ENCODE measurements around the gene LRRC32. TPM values are rescaled to one million over a fixed set of nuclear protein-coding genes. Genes with fewer than 3 reads are reported as not detected.

LRRC32 gene
- total RNA-seq, 1 donor from 2014 or later, result 5.5 TPM

- peak overlapping the region; percentile 92 for H3K27ac Mint-ChIP-seq
- H3K4me1 Mint-ChIP-seq (ENCODE audit: low read depth), result peaks cover 51% of the 10 kb centered on the region
- DNase-seq (ENCODE audit: low spot score), result no peak
- peak overlapping the region; percentile 57 for H3K4me3 Mint-ChIP-seq
- H3K36me3 Mint-ChIP-seq (ENCODE audit: low read depth), result peaks cover 8% of the 10 kb centered on the region
- intact Hi-C loops (cut with micrococcal nuclease), result loop anchor here (2.0 to 10.0 kb wide), 3 partner anchors 13 to 185 kb away; partner anchors contain the start of gene EMSY
- H3K9me3 Mint-ChIP-seq, result peaks cover 16% of the 10 kb centered on the region
- H3K27me3 Mint-ChIP-seq (ENCODE audit: insufficient read depth), result peaks cover 7% of the 10 kb centered on the region
Measured at GRCh38 chr11:76629853-76630599, 40.5 kb downstream of the LRRC32 start.

DNA sequence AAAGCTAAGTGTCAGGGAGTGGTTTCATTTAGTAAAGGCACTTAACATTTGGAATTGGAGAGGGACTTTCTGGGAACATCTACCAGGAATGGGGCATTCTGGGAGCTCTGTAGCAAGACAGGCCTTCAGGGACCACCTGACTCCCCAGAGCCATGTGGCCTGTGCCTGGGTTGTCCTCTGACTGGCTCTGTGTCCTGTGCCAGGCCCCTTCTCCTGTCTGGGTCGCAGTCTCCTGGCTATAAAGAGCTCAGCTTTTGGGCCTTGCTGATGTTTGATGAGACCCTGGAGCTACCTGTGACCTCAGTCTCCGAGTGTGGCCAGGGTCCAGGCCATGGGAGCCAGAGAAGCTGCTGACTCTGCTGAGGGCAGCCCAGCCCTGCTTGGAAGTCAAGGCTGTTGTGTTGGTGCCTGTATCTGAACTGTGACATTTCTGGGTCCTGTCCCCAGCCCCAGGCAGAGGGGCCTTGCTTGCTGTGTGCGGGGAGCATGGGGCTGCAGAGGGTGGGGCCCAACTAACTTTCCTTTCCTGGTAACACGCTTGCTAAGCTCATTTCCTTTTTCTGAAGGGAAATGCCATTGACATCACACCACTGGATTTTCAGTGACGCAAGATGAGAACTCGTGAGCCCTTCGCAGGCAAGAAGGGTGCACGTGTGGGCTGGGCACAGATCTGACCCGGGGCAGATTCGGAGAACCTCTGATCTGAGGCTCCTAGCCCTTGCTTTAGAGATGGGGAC, 41.3 kb downstream of the LRRC32 start:
- DNase-seq (ENCODE audit: low spot score), result peak; percentile 40
- peak overlapping the region; percentile 92 for H3K27ac Mint-ChIP-seq
- H3K4me1 Mint-ChIP-seq (ENCODE audit: low read depth), result peaks cover 51% of the 10 kb centered on the region
- H3K4me3 Mint-ChIP-seq, result peak overlapping the region; percentile 57
- peaks cover 7% of the 10 kb centered on the region for H3K27me3 Mint-ChIP-seq (ENCODE audit: insufficient read depth)
- intact Hi-C loops (cut with micrococcal nuclease), result loop anchor here (2.0 to 10.0 kb wide), 3 partner anchors 14 to 184 kb away; partner anchors contain the start of gene EMSY
- peaks cover 8% of the 10 kb centered on the region for H3K36me3 Mint-ChIP-seq (ENCODE audit: low read depth)
- H3K9me3 Mint-ChIP-seq, result peaks cover 16% of the 10 kb centered on the region

DNA sequence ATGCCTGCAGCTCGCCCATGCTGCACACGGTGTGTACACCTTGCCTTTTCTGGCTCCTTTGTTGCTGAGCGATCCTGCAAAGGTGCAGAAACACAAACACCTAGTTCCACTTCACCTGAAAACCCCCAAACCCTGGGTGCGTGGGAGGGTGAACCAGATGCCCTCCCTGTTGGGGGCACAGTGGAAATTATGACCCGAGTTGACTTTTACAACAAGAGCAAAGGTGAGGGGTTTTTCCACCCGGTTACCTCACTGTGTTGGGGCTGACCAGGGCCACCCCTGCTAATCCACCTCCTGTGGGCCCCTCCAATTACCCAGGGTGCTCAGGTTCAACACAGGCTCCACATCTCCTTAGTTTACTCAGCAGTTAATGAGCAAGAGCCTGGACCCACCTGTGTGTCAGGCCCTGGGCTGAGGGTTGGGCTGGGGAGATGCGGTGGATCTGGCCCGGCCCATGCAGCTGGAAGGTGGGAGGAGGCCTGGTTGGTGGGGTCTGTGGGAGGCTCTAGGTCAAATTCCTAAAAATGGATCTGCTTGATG, 42.1 kb downstream of the LRRC32 start:
- Mint-ChIP-seq H3K4me1 (ENCODE audit: low read depth) (peaks cover 51% of the 10 kb centered on the region), H3K9me3 (peaks cover 16% of the 10 kb centered on the region), H3K27me3 (ENCODE audit: insufficient read depth) (peaks cover 5% of the 10 kb centered on the region), H3K27ac (peak overlapping the region; percentile 92), H3K36me3 (ENCODE audit: low read depth) (peaks cover 8% of the 10 kb centered on the region), H3K4me3 (peak overlapping the region; percentile 17)
- intact Hi-C loops (cut with micrococcal nuclease), result loop anchor here (2.0 to 10.0 kb wide), 3 partner anchors 14 to 184 kb away; partner anchors contain the start of gene EMSY
- no peak for DNase-seq (ENCODE audit: low spot score)

- Mint-ChIP-seq H3K4me1 (ENCODE audit: low read depth) (peaks cover 49% of the 10 kb centered on the region), H3K36me3 (ENCODE audit: low read depth) (peaks cover 8% of the 10 kb centered on the region), H3K9me3 (peaks cover 16% of the 10 kb centered on the region), H3K4me3 (peak overlapping the region; percentile 16), H3K27ac (peak overlapping the region; percentile 92), H3K27me3 (ENCODE audit: insufficient read depth) (peaks cover 8% of the 10 kb centered on the region)
- no peak for DNase-seq (ENCODE audit: low spot score)
- intact Hi-C loops (cut with micrococcal nuclease), result loop anchor here (1.0 to 10.0 kb wide), 6 partner anchors 15 to 393 kb away; partner anchors contain the start of genes EMSY and LRRC32
Measured at GRCh38 chr11:76627606-76628005, 42.9 kb downstream of the LRRC32 start.

DNA sequence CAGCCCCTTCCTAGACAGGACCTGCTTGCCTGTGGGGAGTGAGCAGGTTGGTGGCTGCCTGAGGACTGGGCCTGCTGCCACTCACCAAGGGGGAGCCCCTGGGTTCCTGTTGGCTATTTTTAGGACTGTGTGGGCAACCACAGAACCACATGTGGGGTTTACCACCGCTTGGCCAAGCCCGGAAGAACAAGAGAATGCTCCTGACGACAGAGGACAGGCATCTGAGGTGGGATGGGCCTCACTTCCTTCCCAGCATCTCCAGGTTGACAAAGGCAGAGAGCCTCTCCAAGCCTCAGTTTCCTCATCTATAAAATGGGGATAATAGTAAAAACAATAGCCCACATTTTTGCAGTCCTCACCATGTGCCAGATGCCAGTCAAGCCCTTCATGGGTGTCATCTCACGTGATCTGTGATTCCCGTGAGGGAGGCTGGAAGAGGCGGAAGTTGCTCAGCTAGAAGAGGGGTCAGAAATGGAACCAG, 43.6 kb downstream of the LRRC32 start:
- Mint-ChIP-seq H3K4me3 (peak overlapping the region; percentile 20), H3K9me3 (peaks cover 16% of the 10 kb centered on the region), H3K27me3 (ENCODE audit: insufficient read depth) (peaks cover 8% of the 10 kb centered on the region), H3K4me1 (ENCODE audit: low read depth) (peaks cover 44% of the 10 kb centered on the region), H3K27ac (peak overlapping the region; percentile 92), H3K36me3 (ENCODE audit: low read depth) (peaks cover 8% of the 10 kb centered on the region)
- intact Hi-C loops (cut with micrococcal nuclease), result loop anchor here (1.0 to 10.0 kb wide), 4 partner anchors 39 to 392 kb away; partner anchors contain the start of gene LRRC32
- peak; percentile 72 for DNase-seq (ENCODE audit: low spot score)

DNA sequence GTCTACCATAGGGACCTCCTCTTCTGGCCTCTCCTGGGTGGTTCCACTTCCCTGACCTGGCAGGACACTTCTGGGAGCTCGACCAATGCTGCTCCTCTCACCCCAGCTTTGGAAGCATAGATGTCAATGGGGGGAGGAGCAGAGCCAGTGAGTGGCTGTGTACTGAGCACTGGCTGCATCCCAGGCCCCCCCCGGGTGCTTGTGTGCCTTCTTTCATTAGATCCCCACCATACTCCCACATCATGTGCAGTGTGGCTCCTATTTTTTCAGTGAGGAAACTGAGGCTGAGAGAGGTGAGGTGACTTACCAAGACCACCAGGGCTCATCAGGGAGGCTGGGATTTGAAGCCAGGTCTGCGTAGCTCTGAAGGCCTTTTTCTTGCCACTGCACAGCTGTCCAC, 44.3 kb downstream of the LRRC32 start:
- peaks cover 42% of the 10 kb centered on the region for H3K4me1 Mint-ChIP-seq (ENCODE audit: low read depth)
- H3K27me3 Mint-ChIP-seq (ENCODE audit: insufficient read depth), result peaks cover 12% of the 10 kb centered on the region
- H3K27ac Mint-ChIP-seq, result no peak overlapping the region
- intact Hi-C loops (cut with micrococcal nuclease), result loop anchor here (2.0 to 10.0 kb wide), 2 partner anchors 179 to 391 kb away; no protein-coding TSS in a partner anchor
- H3K9me3 Mint-ChIP-seq, result peaks cover 16% of the 10 kb centered on the region
- H3K36me3 Mint-ChIP-seq (ENCODE audit: low read depth), result peaks cover 8% of the 10 kb centered on the region
- no peak overlapping the region for H3K4me3 Mint-ChIP-seq
- no peak for DNase-seq (ENCODE audit: low spot score)

- Mint-ChIP-seq H3K36me3 (ENCODE audit: low read depth) (peaks cover 8% of the 10 kb centered on the region), H3K4me3 (no peak overlapping the region), H3K4me1 (ENCODE audit: low read depth) (peaks cover 40% of the 10 kb centered on the region), H3K9me3 (peaks cover 16% of the 10 kb centered on the region), H3K27me3 (ENCODE audit: insufficient read depth) (peaks cover 12% of the 10 kb centered on the region), H3K27ac (peak overlapping the region; percentile 40)
- no peak for DNase-seq (ENCODE audit: low spot score)
- intact Hi-C loops (cut with micrococcal nuclease), result loop anchor here (2.0 to 10.0 kb wide), 2 partner anchors 179 to 391 kb away; no protein-coding TSS in a partner anchor
Measured at GRCh38 chr11:76625472-76626186, 44.9 kb downstream of the LRRC32 start.

GRCh38 chr11:76624500-76625379, 45.8 kb downstream of the LRRC32 start:
- intact Hi-C loops (cut with micrococcal nuclease), result loop anchor here (10.0 kb wide), 1 partner anchor 180 kb away; no protein-coding TSS in a partner anchor
- H3K4me3 Mint-ChIP-seq, result no peak overlapping the region

GRCh38 chr11:76623884-76624419, 46.6 kb downstream of the LRRC32 start:
- no peak for DNase-seq (ENCODE audit: low spot score)
- peaks cover 12% of the 10 kb centered on the region for H3K9me3 Mint-ChIP-seq
- peaks cover 3% of the 10 kb centered on the region for H3K36me3 Mint-ChIP-seq (ENCODE audit: low read depth)
- H3K4me1 Mint-ChIP-seq (ENCODE audit: low read depth), result peaks cover 24% of the 10 kb centered on the region
- H3K27me3 Mint-ChIP-seq (ENCODE audit: insufficient read depth), result peaks cover 13% of the 10 kb centered on the region
- intact Hi-C loops (cut with micrococcal nuclease), result loop anchor here (10.0 kb wide), 1 partner anchor 181 kb away; no protein-coding TSS in a partner anchor
- H3K27ac Mint-ChIP-seq, result no peak overlapping the region
- no peak overlapping the region for H3K4me3 Mint-ChIP-seq

More at GRCh38 chr11:76624500-76625379, 45.8 kb downstream of the LRRC32 start:
- Mint-ChIP-seq H3K9me3 (peaks cover 12% of the 10 kb centered on the region), H3K27ac (no peak overlapping the region), H3K36me3 (ENCODE audit: low read depth) (peaks cover 3% of the 10 kb centered on the region), H3K27me3 (ENCODE audit: insufficient read depth) (peaks cover 12% of the 10 kb centered on the region), H3K4me1 (ENCODE audit: low read depth) (peaks cover 32% of the 10 kb centered on the region)
- DNase-seq (ENCODE audit: low spot score), result no peak

- intact Hi-C loops (cut with micrococcal nuclease), result loop anchor here (10.0 kb wide), 1 partner anchor 181 kb away; no protein-coding TSS in a partner anchor
- Mint-ChIP-seq H3K9me3 (peaks cover 16% of the 10 kb centered on the region), H3K4me3 (no peak overlapping the region), H3K27me3 (ENCODE audit: insufficient read depth) (peaks cover 17% of the 10 kb centered on the region), H3K36me3 (ENCODE audit: low read depth) (peaks cover 4% of the 10 kb centered on the region), H3K4me1 (ENCODE audit: low read depth) (peaks cover 17% of the 10 kb centered on the region), H3K27ac (no peak overlapping the region)
- no peak for DNase-seq (ENCODE audit: low spot score)
Measured at GRCh38 chr11:76623171-76623883, 47.2 kb downstream of the LRRC32 start.

Measured in activated T-helper 1 cell treated with anti-CD3 and anti-CD28 coated beads, Interleukin-12 subunit alpha, Interleukin-12 subunit beta, Interleukin-2, Interleukin-4 antibody, amounts not matched to agents 30 ng/mL and 10 ng/mL and 1 ng/mL, durations not matched to agents 14 hours and 24 hours and 36 hours (primary cell).